Stimulated activated naive CD8-positive, alpha-beta T cell treated with anti-CD3 and anti-CD28 coated beads, Interleukin-15, Interleukin-2, amounts not matched to agents 100 U/mL and 50 U/mL, for 24 hours (primary cell): ENCODE measurements around the gene MAPK13.
"Not testable (repeated sequence)": the region's sequence is repeated elsewhere in the genome, so short reads cannot be mapped to it uniquely, and the experiment has no call there.

Experiments
- ATAC-seq: fragments of 150-1000 bp; cut with Tn5 transposase; one replicate; pipeline ENCODE4 v1.10.0; 2021
- DNase-seq: peaks from one replicate; pipeline ENCODE4 v3.0.0; 2021

Gene MAPK13

DNA sequence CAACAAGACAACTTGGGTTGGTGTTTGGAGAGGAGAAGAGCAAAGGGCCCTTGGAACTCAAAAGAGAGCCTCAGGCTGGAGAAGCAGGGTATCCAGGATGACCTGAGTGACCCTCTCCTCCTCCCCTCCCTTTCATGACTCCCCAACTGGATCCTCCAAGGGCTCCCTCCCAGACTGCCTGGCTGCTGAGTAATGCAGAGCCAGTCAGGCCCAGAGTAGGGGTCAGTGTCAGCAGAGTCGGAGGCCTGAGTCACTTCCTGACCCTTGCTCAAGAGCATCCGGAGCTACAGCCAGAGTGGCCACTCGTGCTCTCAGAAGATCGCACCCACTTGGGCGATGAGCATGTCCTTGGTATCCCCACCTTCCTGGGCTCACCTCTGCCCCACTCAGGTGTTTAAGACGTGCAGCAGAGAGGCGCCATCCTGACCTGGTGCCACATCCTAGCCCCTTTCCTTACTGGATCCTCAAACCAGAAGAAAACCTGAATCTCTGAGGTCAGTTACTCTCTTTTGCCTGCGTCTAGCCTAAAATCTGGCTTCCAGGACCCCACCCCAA, 2.8 kb upstream of the MAPK13 start:
- ATAC-seq (no peak), DNase-seq (no peak)

DNA sequence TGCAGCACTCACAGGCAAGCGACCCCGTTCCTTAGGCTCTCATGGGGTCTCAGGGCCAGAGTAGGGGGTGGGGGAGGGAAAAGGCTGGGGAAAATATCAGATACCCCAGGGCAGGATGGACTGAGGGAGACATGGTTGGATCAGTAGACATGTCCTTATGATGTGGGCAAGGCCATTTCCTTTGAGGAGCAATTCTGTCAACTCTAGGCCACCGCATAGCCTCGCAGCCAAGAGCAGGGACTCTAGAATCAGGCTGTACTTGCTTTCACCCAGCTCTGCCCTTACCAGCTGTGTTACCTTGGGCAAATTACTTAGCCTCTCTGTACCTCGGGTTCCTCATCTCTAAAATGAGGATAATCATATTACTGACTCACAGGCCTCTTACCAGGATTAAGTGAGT, 2.2 kb upstream of the MAPK13 start:
- DNase-seq (no peak), ATAC-seq (no peak)

DNA sequence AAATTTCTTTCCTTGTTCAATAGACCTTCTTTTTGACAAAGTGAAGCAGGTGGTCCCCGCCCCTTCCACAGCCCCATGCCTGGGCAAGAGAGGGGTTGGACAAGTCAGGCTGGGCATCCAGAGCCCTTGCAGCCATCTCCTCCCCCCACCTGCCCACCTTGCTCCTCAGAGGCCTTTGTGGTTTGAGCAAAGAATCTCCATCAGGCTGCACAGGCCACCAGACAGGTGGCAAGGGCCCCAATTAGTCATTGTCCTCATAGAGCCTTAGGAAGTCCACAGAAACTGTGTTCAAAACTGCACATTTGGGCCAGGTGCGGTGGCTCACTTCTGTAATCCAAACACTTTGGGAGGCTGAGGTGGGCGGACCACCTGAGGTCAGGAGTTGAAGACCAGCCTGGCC, 1.5 kb upstream of the MAPK13 start:
- no peak for ATAC-seq
- DNase-seq = no peak

DNA sequence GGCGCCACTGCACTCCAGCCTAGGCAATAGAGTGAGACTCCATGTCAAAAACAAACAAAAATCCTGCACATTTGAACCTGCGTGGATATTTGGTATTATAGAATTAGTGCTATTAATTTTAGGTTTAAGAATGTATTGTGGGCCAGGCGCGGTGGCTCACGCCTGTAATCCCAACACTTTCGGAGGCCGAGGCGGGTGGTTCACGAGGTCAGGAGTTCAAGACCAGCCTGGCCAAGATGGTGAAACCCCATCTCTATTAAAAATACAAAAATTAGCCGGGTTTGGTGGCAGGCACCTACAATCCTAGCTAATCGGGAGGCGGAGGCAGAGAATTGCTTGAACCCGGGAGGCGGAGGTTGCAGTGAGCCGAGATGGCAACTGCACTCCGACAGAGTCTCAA, 979 bp upstream of the MAPK13 start:
- DNase-seq, ATAC-seq: not testable (repeated sequence)

DNA sequence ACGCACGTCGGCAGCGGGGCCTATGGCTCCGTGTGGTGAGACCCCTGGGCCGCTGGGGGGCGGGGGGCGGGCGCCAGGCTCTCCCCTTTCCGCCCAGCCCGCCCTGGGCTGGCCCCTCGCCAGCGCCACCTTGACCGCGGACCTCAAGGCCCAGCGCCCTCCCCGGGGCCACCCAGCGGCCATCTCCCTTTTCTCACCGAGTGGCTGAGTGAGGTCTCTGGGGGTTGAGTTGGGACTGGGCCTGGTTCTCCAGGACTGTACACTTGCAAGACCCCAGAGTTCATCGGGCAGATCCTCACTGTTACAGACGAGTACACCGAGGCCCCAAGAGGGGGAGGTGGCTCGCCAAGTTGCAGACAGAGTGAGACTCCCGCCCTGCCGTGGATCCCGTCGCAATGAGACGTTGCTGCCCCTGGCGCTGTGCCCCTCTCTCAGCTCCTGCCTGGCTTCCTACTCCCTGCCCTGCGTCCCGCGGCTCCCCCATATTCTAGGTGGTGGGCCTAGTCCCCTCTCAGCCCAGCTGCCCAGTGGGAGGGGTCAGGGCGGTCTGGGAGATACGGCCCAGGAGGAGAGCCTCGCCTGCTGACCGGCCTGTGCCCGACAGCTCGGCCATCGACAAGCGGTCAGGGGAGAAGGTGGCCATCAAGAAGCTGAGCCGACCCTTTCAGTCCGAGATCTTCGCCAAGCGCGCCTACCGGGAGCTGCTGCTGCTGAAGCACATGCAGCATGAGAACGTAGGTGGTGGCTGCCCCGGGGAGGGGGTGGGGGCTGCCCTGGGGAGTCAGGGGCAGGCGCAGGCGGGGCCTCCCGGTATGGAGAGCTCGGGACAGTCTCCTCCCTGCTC, 576 bp downstream of the MAPK13 start:
- DNase-seq (peak; percentile 81), ATAC-seq (peak; percentile 72)

DNA sequence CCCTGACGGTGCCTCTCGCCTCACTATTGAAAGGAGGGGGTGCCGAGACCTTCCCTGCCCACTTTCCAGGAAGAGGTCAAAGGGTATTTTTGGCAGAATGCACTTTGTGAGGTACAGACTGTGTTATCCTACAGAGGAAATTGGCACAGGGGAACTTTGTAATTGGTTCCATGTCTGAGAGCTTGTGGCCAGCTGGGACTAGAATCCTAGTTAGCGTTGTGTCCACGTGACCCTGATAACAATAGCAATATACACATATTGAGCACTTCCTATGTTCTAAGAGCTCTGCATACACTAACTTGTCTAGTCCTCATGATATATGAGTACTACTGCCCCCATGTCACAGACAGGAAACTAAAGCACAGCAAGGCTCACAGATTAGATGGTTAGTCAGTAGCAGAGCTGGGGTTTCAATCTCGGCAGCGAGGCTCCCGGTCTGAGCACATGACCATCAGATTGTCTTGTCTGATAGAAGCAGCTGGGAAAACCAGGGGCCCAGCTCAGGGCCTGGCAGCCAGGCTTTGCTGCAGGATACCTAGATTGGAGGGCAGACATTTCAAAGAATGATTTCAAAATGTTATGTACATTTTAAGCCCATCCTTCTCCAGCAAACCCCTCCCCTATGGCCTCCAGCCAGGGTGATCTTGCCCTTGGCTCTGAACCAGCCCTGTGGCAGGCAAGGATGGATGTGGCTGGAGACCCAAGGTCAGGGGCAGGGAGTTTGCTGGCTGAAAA, 1.4 kb downstream of the MAPK13 start:
- peak; percentile 65 for ATAC-seq
- DNase-seq = peak; percentile 55

DNA sequence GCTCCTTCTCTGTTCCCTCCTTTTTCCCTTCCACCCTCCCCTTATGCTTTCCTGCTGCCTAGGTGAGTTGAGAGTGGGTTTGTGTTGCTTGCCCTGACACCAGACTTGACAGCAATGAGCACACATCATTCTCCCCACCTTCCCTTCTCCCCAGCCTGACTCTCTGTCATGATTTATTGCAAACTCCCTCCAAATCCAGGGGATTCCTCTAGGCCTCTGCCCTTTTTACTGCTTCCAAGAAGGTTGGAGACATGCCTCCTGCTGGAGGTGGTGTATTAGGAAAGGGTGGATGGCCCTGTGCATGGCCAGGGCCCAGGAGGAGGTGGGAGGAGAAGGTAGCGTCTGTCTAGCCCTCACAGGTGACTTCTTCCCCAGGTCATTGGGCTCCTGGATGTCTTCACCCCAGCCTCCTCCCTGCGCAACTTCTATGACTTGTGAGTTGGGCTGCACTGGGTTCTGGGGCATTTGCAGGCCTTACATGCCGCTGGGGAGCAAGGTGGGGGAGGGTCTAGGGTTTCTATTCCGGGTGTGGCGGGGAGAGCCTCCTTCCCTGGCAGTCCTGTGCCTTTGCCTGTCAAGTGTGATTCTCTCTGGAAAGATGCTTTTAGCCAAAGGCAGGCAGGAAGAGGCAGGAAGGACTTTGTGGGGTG, 2.1 kb downstream of the MAPK13 start:
- ATAC-seq (no peak), DNase-seq (no peak)

DNA sequence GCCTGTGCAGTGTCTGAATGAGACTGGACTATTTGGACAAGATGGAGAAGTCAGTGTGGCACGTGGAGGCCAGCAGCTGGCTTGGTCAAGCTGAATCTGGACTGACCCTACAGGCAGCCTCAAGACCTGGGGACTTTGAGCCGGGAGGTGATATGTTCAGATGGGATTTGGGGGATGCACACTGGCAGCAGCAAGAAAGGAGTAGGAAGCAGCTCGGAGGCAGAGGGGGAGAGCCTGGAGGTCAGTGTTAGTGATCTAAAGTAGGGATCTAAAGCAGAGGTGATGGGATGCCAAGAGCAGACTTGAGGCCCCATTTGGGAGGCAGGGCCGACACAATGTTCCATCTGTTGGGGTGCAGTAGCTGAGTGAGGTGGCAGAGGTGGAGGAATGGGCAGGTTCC, 2.8 kb downstream of the MAPK13 start:
- no peak for DNase-seq
- ATAC-seq = no peak

DNA sequence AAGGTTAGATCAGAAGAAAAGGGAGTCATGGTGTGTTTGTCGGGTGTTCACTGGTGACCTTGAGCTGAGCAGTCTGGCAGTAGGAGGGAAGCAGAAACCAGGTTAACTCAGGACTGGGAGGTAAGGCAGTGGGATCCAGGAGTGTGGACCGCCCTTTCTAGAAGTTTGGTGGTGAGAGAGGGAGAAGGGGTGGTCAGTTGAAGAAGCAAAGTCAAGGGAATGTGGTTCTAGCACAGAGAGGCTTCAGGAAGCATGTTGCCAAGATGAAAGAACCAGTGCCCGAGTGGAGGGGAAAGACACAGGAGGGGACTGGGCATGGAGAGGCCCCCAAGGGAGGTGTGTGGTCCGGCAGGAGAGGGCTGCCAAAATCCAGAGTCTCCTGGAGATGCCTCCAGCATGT, 3.6 kb downstream of the MAPK13 start:
- ATAC-seq = no peak
- DNase-seq = no peak

DNA sequence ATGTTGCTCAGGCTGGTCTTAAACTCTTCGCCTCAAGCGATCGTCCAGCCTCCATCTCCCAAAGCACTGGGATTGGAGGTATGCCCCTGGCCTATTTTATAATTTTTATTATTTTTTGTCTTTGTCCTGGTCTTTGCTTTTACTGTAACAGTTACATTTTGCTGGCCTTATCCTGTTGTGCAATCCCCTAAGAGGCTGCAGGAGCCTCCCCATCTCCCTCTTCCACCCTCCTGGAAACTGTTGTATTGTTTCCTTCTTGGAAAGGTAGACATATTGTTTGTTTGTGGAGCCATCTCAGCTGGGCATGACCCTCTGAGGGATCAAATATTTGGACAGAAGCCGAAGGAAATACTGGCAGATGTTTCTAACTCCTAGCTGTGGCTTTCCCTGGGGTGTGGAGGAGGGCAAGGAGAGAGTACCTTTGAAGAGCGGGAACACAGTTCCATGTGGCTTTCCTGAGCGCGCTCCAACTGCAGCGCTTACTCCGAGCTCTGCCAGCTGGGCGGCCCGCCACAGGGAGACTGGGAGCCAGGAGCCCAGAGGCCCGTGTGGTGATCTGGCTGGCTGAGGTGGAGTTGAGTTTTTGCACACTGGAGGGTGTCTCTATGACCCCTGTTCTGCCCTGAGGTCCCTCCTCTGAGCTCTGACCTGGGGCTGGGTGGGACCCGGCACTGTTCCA, 4.9 kb downstream of the MAPK13 start:
- ATAC-seq = no peak
- DNase-seq = no peak

DNA sequence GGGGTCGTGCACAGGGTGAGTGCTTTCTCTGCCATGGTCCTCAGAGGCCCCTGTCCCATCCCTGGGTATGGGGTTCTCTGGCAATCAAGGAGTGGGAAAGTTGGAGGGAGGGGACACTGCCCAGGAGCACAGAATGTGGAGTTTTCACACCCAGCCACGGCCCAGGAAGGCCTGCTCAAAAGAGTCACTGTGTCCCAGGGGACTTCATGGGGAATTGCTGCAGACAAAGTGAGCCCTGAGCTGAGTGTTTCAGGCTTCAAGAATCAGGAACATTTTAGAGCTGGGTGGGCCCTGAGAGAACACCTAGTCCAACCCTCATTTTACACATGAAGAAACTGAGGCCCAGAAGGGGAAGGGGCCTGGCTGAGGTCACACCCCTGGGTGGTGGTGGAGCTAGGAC, 5.7 kb downstream of the MAPK13 start:
- ATAC-seq (no peak), DNase-seq (no peak)

DNA sequence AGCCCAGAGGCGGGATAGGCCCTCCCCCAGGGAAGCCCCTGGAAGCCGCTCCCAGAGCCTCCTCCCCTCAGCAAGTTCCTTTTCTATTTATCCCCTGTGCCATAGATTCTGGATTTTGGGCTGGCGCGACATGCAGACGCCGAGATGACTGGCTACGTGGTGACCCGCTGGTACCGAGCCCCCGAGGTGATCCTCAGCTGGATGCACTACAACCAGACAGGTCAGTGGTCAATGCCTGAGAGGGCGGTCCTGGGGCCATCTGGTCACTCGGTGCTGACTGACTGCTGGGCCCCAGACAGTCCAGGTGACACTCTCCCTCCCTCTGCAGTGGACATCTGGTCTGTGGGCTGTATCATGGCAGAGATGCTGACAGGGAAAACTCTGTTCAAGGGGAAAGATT, 6.2 kb downstream of the MAPK13 start:
- no peak for ATAC-seq
- DNase-seq = no peak

DNA sequence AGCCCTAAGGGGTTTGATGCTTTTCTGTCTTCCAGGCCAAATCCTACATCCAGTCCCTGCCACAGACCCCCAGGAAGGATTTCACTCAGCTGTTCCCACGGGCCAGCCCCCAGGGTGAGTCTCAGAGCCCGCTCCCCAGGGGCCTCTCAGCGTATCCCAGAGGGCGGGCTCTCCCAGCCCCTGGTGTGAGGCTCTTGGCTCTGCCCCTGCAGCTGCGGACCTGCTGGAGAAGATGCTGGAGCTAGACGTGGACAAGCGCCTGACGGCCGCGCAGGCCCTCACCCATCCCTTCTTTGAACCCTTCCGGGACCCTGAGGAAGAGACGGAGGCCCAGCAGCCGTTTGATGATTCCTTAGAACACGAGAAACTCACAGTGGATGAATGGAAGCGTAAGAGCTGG, 8.4 kb downstream of the MAPK13 start:
- DNase-seq = no peak
- ATAC-seq = no peak

DNA sequence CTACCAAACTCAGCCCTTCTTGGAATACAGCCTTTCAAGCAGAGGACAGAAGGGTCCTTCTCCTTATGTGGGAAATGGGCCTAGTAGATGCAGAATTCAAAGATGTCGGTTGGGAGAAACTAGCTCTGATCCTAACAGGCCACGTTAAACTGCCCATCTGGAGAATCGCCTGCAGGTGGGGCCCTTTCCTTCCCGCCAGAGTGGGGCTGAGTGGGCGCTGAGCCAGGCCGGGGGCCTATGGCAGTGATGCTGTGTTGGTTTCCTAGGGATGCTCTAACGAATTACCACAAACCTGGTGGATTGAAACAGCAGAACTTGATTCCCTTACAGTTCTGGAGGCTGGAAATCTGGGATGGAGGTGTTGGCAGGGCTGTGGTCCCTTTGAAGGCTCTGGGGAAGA, 9.1 kb downstream of the MAPK13 start:
- no peak for DNase-seq
- no peak for ATAC-seq

DNA sequence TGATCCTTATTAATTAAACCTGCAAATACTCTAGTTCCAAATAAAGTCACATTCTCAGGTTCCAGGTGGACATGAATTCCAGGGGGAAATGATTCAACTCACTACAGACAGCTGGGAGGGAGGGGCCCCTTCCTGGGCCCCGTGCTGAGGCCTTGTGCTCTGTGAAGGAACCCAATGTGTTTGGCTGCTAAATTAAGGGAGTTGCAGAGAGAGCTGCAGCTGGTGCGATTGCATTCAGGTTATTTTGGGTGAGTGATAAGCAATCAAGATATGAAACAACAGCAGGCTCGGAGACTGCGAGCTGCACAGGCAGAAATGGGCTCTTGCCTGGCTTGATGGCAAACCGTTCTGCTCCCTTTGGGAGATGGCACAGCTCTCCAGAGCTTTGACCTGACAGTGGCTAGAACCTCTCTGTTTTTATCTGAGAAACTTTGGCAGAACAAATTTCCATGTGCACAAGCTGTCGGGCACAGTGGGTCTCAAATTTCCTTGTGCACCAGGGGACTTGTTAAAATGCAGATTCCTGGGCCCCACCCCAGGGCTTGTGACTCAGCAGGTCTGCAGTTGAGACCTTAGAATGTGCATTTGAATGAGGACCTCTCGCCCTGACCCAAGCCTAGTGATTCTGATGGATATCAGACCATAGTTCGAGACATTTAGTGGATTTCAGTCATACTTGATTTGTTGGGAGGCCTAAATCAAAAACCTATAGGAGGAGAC, 9.8 kb downstream of the MAPK13 start:
- ATAC-seq (no peak), DNase-seq (no peak)

DNA sequence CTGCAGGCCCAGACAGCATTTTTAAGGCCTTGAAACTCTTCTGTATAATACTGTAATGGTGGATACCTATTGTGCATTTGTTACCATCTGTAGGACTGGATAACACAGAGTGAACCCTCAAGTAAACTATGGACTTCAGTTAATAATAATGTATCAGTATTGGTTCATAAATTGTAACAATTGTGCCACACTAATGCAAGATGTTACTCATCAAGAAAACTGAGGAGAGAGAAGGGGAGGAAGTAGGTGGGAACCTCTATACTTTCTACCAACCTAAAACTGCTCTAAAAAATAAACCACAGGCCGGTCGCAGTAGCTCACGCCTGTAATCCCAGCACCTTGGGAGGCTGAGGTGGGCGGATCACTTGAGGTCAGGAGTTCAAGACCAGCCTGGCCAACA, 10.8 kb downstream of the MAPK13 start:
- no peak for ATAC-seq

DNA sequence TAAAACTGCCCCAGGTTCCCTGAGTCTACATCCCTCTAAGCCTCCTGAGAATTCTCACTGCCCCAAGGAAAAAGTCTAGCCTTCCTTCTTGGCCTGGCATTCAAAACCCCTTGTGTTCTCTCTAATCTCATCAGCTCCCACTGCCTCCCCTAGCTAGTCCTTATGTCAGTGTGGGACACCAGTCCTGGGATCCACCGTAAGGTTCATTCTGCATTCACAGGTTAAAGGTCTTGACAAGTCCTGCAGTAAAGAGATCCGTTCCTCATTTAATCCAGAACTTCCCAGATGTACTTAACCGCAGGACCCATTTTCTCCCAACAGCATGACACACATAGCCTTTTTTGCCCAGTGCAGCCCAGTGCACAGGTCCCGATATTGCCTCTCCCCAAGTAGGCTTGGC, 11.6 kb downstream of the MAPK13 start:
- DNase-seq = no peak
- no peak for ATAC-seq

More for the DNA sequence above, 10.8 kb downstream of the MAPK13 start:
- no peak for DNase-seq

DNA sequence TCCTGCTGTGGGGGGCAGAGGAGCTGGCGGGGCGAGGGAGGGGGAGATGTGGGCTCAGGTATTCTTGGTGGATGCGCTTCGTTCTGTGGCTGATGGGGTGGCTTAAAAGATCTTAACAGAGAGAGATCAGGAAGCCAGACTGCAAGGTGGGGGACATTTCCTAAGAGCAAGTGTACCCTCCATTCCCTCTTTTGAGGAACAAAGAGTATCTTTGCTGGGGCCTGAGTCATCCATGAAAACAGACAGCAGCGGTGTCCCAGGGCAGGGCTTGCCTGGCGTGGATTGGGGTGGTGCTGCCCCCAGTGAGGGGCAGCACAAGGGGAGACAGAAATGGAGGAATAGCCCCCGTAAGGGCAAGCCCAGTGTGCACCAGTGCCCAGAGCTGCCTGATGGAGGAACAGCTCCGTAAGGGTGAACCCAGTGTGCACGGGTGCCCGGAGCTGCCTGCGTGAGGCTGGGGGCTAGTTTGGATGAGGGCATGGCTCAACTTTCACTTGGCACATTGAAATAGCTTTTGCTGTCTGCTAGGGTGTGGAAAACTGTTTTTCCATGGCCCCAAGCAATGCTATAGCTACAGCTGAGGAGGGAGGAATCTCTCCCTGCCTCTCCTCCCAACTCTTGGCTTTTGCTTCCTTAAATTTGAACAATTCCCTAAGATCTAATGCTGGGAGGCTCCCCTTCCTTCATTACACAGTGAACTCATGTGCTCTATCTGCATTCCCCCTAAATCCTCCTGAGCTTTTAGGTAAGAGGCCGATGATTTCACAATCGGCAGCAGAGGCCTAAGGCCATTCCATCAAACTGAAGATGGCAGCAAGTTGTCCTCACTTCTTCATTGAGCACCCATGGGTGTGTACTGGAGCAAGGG, 12.9 kb downstream of the MAPK13 start:
- ATAC-seq = no peak
- DNase-seq = no peak

DNA sequence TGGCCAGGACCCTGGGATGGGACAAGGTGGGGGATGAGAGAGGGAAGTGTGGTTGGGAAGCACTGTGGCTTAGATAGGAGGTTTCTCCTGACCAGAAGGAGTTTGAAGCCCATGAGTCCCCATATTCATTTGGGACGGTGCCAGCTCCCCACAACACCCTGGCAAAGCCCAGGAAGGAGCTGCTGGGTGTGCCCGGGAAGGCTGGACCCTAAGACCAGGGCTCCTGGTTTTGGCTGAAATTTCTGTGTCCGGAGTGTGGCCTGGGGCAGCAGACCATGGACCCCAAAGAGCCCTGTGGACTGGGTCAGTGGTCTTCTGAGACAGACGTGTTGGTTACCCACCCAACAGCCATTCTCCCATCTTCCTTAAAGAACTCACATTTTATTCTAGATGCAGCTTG, 15.2 kb downstream of the MAPK13 start:
- ATAC-seq (no peak), DNase-seq (no peak)

DNA sequence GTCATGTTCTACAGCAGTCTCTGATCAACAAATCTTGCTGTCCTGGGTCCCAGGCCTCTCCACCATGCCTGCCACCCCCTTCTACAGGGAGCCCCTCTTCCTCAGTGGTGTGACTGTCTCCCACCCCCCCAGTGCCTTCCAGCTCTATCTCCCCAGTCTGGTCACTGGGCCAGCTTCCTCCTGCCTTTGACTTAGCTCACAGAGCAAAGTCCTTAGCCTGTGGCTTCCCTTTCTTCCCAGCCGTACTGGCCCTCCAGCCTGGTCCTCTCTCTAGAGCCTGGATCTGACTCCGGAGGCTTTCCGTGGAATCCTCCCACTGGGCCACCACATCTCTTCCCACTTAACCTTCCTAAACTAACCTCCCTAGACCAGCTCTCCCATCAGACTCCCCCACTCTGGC, 17.0 kb downstream of the MAPK13 start:
- ATAC-seq (no peak), DNase-seq (no peak)

DNA sequence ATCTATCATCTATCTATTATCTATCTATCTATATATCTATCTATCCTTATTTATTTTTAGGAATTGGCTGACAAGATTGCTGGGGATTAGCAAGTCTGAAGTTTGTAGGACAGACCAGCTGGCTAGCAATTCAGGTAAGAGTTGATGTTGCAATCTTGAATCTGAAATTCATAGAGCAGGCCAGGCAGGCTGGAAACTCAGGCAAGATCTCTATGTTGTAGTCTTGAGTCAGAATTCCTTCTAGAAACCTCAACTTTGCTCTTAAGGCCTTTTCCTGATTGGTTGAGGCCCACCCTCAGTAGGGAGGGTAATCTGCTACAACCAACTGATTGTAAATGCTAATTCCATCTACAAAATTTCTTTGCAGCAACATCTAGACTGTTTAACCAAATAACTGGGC, 19.2 kb downstream of the MAPK13 start:
- no peak for DNase-seq
- no peak for ATAC-seq
